PFSK-1 (cell line): Measurements from ENCODE around the gene TAF11L6.

ENCODE experiments used
- POLR2AphosphoS5 ChIP-seq: IDR thresholded peaks from 2 replicates; pipeline ENCODE4 v1.6.1; 2012; ENCODE audit warnings: low read depth, mild to moderate bottlenecking, control low read depth, low read length, moderate library complexity
- REST ChIP-seq, 2 experiments: IDR thresholded peaks; 2 replicates each; pipeline versions ENCODE4 v1.6.1 to v1.8.0; 2011 to 2012; ENCODE audit warnings: low read depth in 2 of 2, low read length in 2 of 2, control low read depth in 1 of 2, inconsistent platforms in 1 of 2, mild to moderate bottlenecking in 1 of 2, moderate library complexity in 1 of 2; ENCODE audit not compliant: insufficient read depth in 1 of 2
- SIN3A ChIP-seq: IDR thresholded peaks from 2 replicates; pipeline ENCODE4 v1.6.1; 2012; ENCODE audit warnings: mild to moderate bottlenecking, low read length, moderate library complexity, borderline replicate concordance; ENCODE audit not compliant: insufficient read depth
- TAF1 ChIP-seq: IDR thresholded peaks from 2 replicates; pipeline ENCODE4 v1.6.1; 2012; ENCODE audit warnings: low read length, control low read depth, borderline replicate concordance; ENCODE audit not compliant: insufficient read depth

GRCh38 chr5:17492770-17493169 is 35.7 kb upstream of the TAF11L6 start:
- TF ChIP-seq TAF1 (no peak), POLR2AphosphoS5 (no peak), REST (IDR thresholded peaks at IDR 0.05; ENCODE audit: insufficient read depth in 1 of 2, low read depth in 2 of 2, low read length in 2 of 2) (no peak), SIN3A (no peak)
